ENCODE results near the gene GABRR3. TPM values are rescaled to one million over a fixed set of nuclear protein-coding genes. Genes with fewer than 3 reads are reported as not detected.

Gene GABRR3
- total RNA-seq, 4 donors from 2014 or later: not detected

DNA sequence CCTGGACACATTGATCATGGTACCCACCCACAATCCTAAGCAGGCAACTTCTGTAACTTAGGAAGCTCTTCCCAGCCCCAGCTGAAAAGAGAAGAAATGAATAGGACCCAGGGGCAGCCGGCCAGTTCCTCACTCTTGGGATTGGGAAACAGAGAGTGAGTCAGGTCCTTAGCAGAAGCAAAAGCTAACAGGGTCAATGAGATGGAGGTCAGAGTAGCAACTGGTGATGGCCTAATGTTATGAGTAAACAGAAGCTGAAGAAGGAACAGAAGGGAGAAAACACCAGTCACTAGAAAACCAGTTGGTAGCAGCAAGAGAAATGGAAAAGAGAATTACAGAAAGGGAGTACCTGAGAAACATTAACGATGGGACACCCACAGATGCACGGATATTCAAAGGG is 82.8 kb downstream of the GABRR3 start:
- TF ChIP-seq, protein P1, sequence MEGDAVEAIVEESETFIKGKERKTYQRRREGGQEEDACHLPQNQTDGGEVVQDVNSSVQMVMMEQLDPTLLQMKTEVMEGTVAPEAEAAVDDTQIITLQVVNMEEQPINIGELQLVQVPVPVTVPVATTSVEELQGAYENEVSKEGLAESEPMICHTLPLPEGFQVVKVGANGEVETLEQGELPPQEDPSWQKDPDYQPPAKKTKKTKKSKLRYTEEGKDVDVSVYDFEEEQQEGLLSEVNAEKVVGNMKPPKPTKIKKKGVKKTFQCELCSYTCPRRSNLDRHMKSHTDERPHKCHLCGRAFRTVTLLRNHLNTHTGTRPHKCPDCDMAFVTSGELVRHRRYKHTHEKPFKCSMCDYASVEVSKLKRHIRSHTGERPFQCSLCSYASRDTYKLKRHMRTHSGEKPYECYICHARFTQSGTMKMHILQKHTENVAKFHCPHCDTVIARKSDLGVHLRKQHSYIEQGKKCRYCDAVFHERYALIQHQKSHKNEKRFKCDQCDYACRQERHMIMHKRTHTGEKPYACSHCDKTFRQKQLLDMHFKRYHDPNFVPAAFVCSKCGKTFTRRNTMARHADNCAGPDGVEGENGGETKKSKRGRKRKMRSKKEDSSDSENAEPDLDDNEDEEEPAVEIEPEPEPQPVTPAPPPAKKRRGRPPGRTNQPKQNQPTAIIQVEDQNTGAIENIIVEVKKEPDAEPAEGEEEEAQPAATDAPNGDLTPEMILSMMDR (IDR thresholded peaks at IDR 0.05 in 4 of 5, conservative IDR thresholded peaks at IDR 0.05 in 1 of 5): no peak
- TF ChIP-seq POLR2A (IDR thresholded peaks at IDR 0.05): no peak
- H3K4me3 ChIP-seq: no peak overlapping the region
- peak; percentile 96 to 98 for ATAC-seq
- H3K36me3 ChIP-seq: peaks cover 0 to 62% of the 10 kb centered on the region in 2 donors
- in situ Hi-C loops (cut with MboI; ENCODE audit: low sequenced_read_pairs in 4 of 4): loop anchor here in 1 of 4 donors (10.0 kb wide), 1 partner anchor 63 kb away; no protein-coding TSS in a partner anchor
- H3K9me3 ChIP-seq: no peaks in the 10 kb centered on the region
- no peaks in the 10 kb centered on the region for H3K27me3 ChIP-seq
- peak; percentile 70 to 88 for DNase-seq
- peaks cover 11 to 13% of the 10 kb centered on the region in 2 donors for H3K4me1 ChIP-seq
- intact Hi-C loops (cut with DNase I; ENCODE audit: low total_unique reads): loop anchor here (10.0 kb wide), 1 partner anchor 1863 kb away; the partner anchor contains the start of gene CMSS1
- peak overlapping the region; percentile 68 to 89 (median 86) for H3K27ac ChIP-seq

- H3K27ac ChIP-seq: peak overlapping the region in 3 of 4 donors; percentile 11 to 89 (median 20)
- DNase-seq: no peak
- no peak for TF ChIP-seq POLR2A (IDR thresholded peaks at IDR 0.05)
- TF ChIP-seq, protein P1 (IDR thresholded peaks at IDR 0.05 in 4 of 5, conservative IDR thresholded peaks at IDR 0.05 in 1 of 5): no peak
- in situ Hi-C loops (cut with MboI; ENCODE audit: low sequenced_read_pairs in 4 of 4) (loop anchor here in 1 of 4 donors (10.0 kb wide), 1 partner anchor 64 kb away; no protein-coding TSS in a partner anchor), intact Hi-C loops (cut with DNase I; ENCODE audit: low total_unique reads) (loop anchor here (10.0 kb wide), 1 partner anchor 1864 kb away; the partner anchor contains the start of gene CMSS1)
- H3K36me3 ChIP-seq: peaks cover 0 to 80% of the 10 kb centered on the region in 2 donors
- H3K4me1 ChIP-seq: peaks cover 6 to 8% of the 10 kb centered on the region in 2 donors
- no peaks in the 10 kb centered on the region for H3K27me3 ChIP-seq
- ATAC-seq: no peak
- H3K4me3 ChIP-seq: no peak overlapping the region
- no peaks in the 10 kb centered on the region for H3K9me3 ChIP-seq
These were observed 84.8 kb downstream of the GABRR3 start for GRCh38 chr3:97950360-97950759.

- no peak for TF ChIP-seq POLR2A (IDR thresholded peaks at IDR 0.05)
- TF ChIP-seq, protein P1 (IDR thresholded peaks at IDR 0.05 in 4 of 5, conservative IDR thresholded peaks at IDR 0.05 in 1 of 5): no peak
- in situ Hi-C loops (cut with MboI; ENCODE audit: low sequenced_read_pairs in 4 of 4): loop anchor here in 1 of 4 donors (10.0 kb wide), 1 partner anchor 65 kb away; no protein-coding TSS in a partner anchor
These were observed 85.4 kb downstream of the GABRR3 start for GRCh38 chr3:97949743-97950142.

GRCh38 chr3:97949110-97949485 is 86.0 kb downstream of the GABRR3 start:
- ATAC-seq: no peak

More at GRCh38 chr3:97949743-97950142, 85.4 kb downstream of the GABRR3 start:
- intact Hi-C loops (cut with DNase I; ENCODE audit: low total_unique reads): loop anchor here (10.0 kb wide), 1 partner anchor 1865 kb away; the partner anchor contains the start of gene CMSS1
- no peaks in the 10 kb centered on the region for H3K9me3 ChIP-seq
- H3K4me3 ChIP-seq: no peak overlapping the region
- no peak for DNase-seq
- peaks cover 0 to 80% of the 10 kb centered on the region in 2 donors for H3K36me3 ChIP-seq
- H3K27me3 ChIP-seq: no peaks in the 10 kb centered on the region
- ATAC-seq: no peak
- peaks cover 6 to 8% of the 10 kb centered on the region in 2 donors for H3K4me1 ChIP-seq
- no peak overlapping the region for H3K27ac ChIP-seq

More at GRCh38 chr3:97949110-97949485, 86.0 kb downstream of the GABRR3 start:
- no peak for DNase-seq
- in situ Hi-C loops (cut with MboI; ENCODE audit: low sequenced_read_pairs in 4 of 4): no loop called here
- H3K27me3 ChIP-seq: no peaks in the 10 kb centered on the region
- intact Hi-C loops (cut with DNase I; ENCODE audit: low total_unique reads): no loop called here
- H3K36me3 ChIP-seq: peaks cover 0 to 80% of the 10 kb centered on the region in 2 donors
- H3K4me3 ChIP-seq: no peak overlapping the region
- TF ChIP-seq, protein P1 (IDR thresholded peaks at IDR 0.05 in 4 of 5, conservative IDR thresholded peaks at IDR 0.05 in 1 of 5): no peak
- TF ChIP-seq POLR2A (IDR thresholded peaks at IDR 0.05): no peak
- H3K4me1 ChIP-seq: peaks cover 6 to 8% of the 10 kb centered on the region in 2 donors
- H3K27ac ChIP-seq: no peak overlapping the region
- no peaks in the 10 kb centered on the region for H3K9me3 ChIP-seq

Measured in gastrocnemius medialis (tissue), 4 donors.